WTC11 (cell line): ENCODE data around the gene NOL4L. TPM values are rescaled to one million over a fixed set of nuclear protein-coding genes. Genes with fewer than 3 reads are reported as not detected.

Source experiments
- ATAC-seq: fragments of 200-7000 bp; cut with Tn5 transposase; 2 replicates; pipeline ENCODE4 v1.10.0; 2021; ENCODE audit warnings: mild to moderate bottlenecking, moderate library complexity
- CTCF ChIA-PET: fragments of 300-600 bp; sonication (Branson Sonifier 250); formaldehyde crosslinking; loops from one replicate; lab custom pipeline; 2021; ENCODE audit warnings: antibody characterized with exemption; lab: Charles Lee
- POLR2A ChIA-PET: fragments of 350-600 bp; sonication (Branson Sonifier 250); formaldehyde crosslinking; loops from one replicate; lab custom pipeline; 2021; ENCODE audit warnings: antibody characterized with exemption; lab: Charles Lee
- DNase-seq: peaks from one replicate; pipeline ENCODE4 v3.0.0; 2021; ENCODE audit warnings: low spot score
- H3K27ac Mint-ChIP-seq: 2 replicates; pipeline ENCODE4 v1.8.0; 2021; ENCODE audit warnings: mixed read lengths
- H3K27me3 Mint-ChIP-seq: 2 replicates; pipeline ENCODE4 v1.8.0; 2021; ENCODE audit warnings: low read depth, mild to moderate bottlenecking, moderate library complexity, mixed read lengths
- H3K36me3 Mint-ChIP-seq: 2 replicates; pipeline ENCODE4 v1.8.0; 2021; ENCODE audit warnings: mixed read lengths
- H3K4me1 Mint-ChIP-seq: 2 replicates; pipeline ENCODE4 v1.8.0; 2022; ENCODE audit warnings: mixed read lengths
- H3K4me3 Mint-ChIP-seq: 2 replicates; pipeline ENCODE4 v1.8.0; 2021; ENCODE audit warnings: mild to moderate bottlenecking, moderate library complexity, mixed read lengths
- H3K9me3 Mint-ChIP-seq: 2 replicates; pipeline ENCODE4 v1.8.0; 2021; ENCODE audit warnings: mixed read lengths
- HMGA2 ChIP-seq: fragments of 250-450 bp; sonication (Bioruptor Pico); IDR thresholded peaks from 2 replicates; pipeline ENCODE4 v1.4.0; 2021; ENCODE audit warnings: mild to moderate bottlenecking, moderate library complexity
- JAZF1 ChIP-seq: fragments of 250-450 bp; sonication (Bioruptor Pico); IDR thresholded peaks from 2 replicates; pipeline ENCODE4 v1.9.0; 2021; ENCODE audit warnings: moderate library complexity, mild to moderate bottlenecking, inconsistent platforms
- NFATC4 ChIP-seq: fragments of 250-450 bp; sonication (Bioruptor Pico); IDR thresholded peaks from 2 replicates; pipeline ENCODE4 v1.9.0; 2021; ENCODE audit warnings: mild to moderate bottlenecking
- NR1H2 ChIP-seq: sonication (generic); formaldehyde crosslinking; IDR thresholded peaks from 2 replicates; pipeline ENCODE4 v1.9.0; 2021; ENCODE audit warnings: mild to moderate bottlenecking, moderate library complexity, missing genetic modification reagents
- SP1 ChIP-seq: sonication (generic); formaldehyde crosslinking; conservative IDR thresholded peaks from 2 replicates; pipeline ENCODE4 v1.8.1; 2022; ENCODE audit warnings: missing genetic modification reagents
- TEAD4 ChIP-seq: sonication (generic); formaldehyde crosslinking; IDR thresholded peaks from 2 replicates; pipeline ENCODE4 v1.8.0; 2022; ENCODE audit warnings: mild to moderate bottlenecking, missing genetic modification reagents
- ZNF121 ChIP-seq: sonication (generic); formaldehyde crosslinking; IDR thresholded peaks from 2 replicates; pipeline ENCODE4 v1.8.0; 2023; ENCODE audit warnings: missing genetic modification reagents
- total RNA-seq: library from RNA; stranded (reverse); gene quantifications from 3 replicates; pipeline ENCODE4 v1.2.3, GENCODE V29; 2021
- TF ChIP-seq, protein P1 (sequence below): sonication (generic); formaldehyde crosslinking; IDR thresholded peaks from 2 replicates; pipeline ENCODE4 v1.8.1; 2022; ENCODE audit warnings: missing genetic modification reagents, borderline replicate concordance
- TF ChIP-seq, protein P2 (sequence below): fragments of 200-600 bp; IDR thresholded peaks from 2 replicates; pipeline ENCODE4 v1.8.0; 2022; ENCODE audit warnings: antibody characterized with exemption
- TF ChIP-seq, protein P3 (sequence below): fragments of 250-450 bp; sonication (Bioruptor Pico); IDR thresholded peaks from 2 replicates; pipeline ENCODE4 v1.9.0; 2021; ENCODE audit warnings: mild to moderate bottlenecking, borderline replicate concordance
- TF ChIP-seq, protein P4 (sequence below): sonication (generic); formaldehyde crosslinking; IDR thresholded peaks from 2 replicates; pipeline ENCODE4 v1.8.1; 2023; ENCODE audit warnings: mild to moderate bottlenecking, missing genetic modification reagents, borderline replicate concordance
- TF ChIP-seq, protein P5 (sequence below): sonication (generic); formaldehyde crosslinking; IDR thresholded peaks from 2 replicates; pipeline ENCODE4 v1.8.0; 2023; ENCODE audit warnings: missing genetic modification reagents

The NOL4L gene
- total RNA-seq, 1 experiment from 2014 or later, result 29.0 TPM

DNA sequence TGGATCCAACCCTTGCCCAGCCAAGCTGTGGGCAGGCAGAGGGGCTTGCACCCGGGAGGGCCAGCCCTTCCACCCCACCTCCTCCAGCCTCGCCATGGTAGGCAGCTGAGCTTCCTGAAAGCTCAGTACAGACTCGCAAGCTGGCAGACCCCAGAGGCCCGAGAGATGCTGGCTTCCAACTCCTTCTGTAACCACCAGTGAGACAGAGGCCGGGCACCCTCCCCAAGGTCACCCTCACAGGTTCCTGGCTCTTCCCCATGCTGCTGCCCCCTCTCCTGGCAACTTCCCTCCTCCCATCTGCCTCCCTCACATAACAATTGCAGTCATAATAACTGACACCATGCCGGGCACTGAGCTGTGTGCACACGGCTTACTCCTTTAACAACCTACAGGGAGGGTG, 26.2 kb upstream of the NOL4L start:
- DNase-seq (no peak), ATAC-seq (no peak)
- H3K9me3 Mint-ChIP-seq, result peaks cover 9% of the 10 kb centered on the region; the same call in 1 of the 2 replicates
- H3K4me1 Mint-ChIP-seq, result peaks cover 10% of the 10 kb centered on the region
- H3K36me3 Mint-ChIP-seq, result no peaks in the 10 kb centered on the region
- ChIA-PET POLR2A (no interaction called here), CTCF (interaction anchor here (1.0 to 1.5 kb wide), 3 partner anchors 41 to 89 kb away, joined by 3 to 5 read pairs (median 3); no protein-coding TSS in a partner anchor)
- H3K4me3 Mint-ChIP-seq, result no peak overlapping the region
- TF ChIP-seq JAZF1 (CRISPR knock-in tag) (no peak), TEAD4 (CRISPR knock-in tag) (no peak), SP1 (CRISPR knock-in tag) (no peak), NFATC4 (CRISPR knock-in tag) (no peak), ZNF121 (CRISPR knock-in tag) (no peak), HMGA2 (CRISPR knock-in tag) (no peak), NR1H2 (CRISPR knock-in tag) (no peak)
- TF ChIP-seq, protein P1, sequence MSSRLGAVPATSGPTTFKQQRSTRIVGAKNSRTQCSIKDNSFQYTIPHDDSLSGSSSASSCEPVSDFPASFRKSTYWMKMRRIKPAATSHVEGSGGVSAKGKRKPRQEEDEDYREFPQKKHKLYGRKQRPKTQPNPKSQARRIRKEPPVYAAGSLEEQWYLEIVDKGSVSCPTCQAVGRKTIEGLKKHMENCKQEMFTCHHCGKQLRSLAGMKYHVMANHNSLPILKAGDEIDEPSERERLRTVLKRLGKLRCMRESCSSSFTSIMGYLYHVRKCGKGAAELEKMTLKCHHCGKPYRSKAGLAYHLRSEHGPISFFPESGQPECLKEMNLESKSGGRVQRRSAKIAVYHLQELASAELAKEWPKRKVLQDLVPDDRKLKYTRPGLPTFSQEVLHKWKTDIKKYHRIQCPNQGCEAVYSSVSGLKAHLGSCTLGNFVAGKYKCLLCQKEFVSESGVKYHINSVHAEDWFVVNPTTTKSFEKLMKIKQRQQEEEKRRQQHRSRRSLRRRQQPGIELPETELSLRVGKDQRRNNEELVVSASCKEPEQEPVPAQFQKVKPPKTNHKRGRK (CRISPR knock-in tag), result no peak
- TF ChIP-seq, protein P2, sequence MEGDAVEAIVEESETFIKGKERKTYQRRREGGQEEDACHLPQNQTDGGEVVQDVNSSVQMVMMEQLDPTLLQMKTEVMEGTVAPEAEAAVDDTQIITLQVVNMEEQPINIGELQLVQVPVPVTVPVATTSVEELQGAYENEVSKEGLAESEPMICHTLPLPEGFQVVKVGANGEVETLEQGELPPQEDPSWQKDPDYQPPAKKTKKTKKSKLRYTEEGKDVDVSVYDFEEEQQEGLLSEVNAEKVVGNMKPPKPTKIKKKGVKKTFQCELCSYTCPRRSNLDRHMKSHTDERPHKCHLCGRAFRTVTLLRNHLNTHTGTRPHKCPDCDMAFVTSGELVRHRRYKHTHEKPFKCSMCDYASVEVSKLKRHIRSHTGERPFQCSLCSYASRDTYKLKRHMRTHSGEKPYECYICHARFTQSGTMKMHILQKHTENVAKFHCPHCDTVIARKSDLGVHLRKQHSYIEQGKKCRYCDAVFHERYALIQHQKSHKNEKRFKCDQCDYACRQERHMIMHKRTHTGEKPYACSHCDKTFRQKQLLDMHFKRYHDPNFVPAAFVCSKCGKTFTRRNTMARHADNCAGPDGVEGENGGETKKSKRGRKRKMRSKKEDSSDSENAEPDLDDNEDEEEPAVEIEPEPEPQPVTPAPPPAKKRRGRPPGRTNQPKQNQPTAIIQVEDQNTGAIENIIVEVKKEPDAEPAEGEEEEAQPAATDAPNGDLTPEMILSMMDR, result no peak
- TF ChIP-seq, protein P3, sequence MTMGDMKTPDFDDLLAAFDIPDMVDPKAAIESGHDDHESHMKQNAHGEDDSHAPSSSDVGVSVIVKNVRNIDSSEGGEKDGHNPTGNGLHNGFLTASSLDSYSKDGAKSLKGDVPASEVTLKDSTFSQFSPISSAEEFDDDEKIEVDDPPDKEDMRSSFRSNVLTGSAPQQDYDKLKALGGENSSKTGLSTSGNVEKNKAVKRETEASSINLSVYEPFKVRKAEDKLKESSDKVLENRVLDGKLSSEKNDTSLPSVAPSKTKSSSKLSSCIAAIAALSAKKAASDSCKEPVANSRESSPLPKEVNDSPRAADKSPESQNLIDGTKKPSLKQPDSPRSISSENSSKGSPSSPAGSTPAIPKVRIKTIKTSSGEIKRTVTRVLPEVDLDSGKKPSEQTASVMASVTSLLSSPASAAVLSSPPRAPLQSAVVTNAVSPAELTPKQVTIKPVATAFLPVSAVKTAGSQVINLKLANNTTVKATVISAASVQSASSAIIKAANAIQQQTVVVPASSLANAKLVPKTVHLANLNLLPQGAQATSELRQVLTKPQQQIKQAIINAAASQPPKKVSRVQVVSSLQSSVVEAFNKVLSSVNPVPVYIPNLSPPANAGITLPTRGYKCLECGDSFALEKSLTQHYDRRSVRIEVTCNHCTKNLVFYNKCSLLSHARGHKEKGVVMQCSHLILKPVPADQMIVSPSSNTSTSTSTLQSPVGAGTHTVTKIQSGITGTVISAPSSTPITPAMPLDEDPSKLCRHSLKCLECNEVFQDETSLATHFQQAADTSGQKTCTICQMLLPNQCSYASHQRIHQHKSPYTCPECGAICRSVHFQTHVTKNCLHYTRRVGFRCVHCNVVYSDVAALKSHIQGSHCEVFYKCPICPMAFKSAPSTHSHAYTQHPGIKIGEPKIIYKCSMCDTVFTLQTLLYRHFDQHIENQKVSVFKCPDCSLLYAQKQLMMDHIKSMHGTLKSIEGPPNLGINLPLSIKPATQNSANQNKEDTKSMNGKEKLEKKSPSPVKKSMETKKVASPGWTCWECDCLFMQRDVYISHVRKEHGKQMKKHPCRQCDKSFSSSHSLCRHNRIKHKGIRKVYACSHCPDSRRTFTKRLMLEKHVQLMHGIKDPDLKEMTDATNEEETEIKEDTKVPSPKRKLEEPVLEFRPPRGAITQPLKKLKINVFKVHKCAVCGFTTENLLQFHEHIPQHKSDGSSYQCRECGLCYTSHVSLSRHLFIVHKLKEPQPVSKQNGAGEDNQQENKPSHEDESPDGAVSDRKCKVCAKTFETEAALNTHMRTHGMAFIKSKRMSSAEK (CRISPR knock-in tag), result no peak
- TF ChIP-seq, protein P4, sequence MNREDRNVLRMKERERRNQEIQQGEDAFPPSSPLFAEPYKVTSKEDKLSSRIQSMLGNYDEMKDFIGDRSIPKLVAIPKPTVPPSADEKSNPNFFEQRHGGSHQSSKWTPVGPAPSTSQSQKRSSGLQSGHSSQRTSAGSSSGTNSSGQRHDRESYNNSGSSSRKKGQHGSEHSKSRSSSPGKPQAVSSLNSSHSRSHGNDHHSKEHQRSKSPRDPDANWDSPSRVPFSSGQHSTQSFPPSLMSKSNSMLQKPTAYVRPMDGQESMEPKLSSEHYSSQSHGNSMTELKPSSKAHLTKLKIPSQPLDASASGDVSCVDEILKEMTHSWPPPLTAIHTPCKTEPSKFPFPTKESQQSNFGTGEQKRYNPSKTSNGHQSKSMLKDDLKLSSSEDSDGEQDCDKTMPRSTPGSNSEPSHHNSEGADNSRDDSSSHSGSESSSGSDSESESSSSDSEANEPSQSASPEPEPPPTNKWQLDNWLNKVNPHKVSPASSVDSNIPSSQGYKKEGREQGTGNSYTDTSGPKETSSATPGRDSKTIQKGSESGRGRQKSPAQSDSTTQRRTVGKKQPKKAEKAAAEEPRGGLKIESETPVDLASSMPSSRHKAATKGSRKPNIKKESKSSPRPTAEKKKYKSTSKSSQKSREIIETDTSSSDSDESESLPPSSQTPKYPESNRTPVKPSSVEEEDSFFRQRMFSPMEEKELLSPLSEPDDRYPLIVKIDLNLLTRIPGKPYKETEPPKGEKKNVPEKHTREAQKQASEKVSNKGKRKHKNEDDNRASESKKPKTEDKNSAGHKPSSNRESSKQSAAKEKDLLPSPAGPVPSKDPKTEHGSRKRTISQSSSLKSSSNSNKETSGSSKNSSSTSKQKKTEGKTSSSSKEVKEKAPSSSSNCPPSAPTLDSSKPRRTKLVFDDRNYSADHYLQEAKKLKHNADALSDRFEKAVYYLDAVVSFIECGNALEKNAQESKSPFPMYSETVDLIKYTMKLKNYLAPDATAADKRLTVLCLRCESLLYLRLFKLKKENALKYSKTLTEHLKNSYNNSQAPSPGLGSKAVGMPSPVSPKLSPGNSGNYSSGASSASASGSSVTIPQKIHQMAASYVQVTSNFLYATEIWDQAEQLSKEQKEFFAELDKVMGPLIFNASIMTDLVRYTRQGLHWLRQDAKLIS (CRISPR knock-in tag), result no peak
- TF ChIP-seq, protein P5, sequence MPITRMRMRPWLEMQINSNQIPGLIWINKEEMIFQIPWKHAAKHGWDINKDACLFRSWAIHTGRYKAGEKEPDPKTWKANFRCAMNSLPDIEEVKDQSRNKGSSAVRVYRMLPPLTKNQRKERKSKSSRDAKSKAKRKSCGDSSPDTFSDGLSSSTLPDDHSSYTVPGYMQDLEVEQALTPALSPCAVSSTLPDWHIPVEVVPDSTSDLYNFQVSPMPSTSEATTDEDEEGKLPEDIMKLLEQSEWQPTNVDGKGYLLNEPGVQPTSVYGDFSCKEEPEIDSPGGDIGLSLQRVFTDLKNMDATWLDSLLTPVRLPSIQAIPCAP (CRISPR knock-in tag), result no peak
- no peak overlapping the region for H3K27ac Mint-ChIP-seq
- no peaks in the 10 kb centered on the region for H3K27me3 Mint-ChIP-seq
